HG02763 (cell line): ENCODE results near the gene KLF3.

Experiments
- ATAC-seq: cut with Tn5 transposase; IDR thresholded peaks from one replicate; pipeline ENCODE4 v1.9.1; 2021; ENCODE audit warnings: mild to moderate bottlenecking, moderate library complexity; ENCODE audit not compliant: unreplicated experiment

Gene KLF3

DNA sequence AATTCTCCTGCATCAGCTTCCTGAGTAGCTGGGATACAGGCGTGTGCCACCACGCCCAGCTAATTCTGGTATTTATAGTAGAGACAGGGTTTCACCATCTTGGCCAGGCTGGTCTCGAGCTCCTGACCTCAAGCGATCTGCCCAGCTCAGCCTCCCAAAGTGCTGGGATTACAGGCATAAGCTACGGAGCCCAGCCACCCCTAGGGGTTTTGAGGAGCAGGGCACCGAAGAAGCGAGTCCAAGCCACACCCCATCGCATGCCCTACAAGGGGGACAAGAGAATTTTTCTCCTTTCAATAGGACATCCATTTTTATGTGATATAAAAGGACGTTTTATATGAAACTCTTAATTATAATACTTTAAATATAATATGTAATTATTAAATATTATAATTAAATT lies 13.9 kb upstream of the KLF3 start:
- ATAC-seq: no peak

DNA sequence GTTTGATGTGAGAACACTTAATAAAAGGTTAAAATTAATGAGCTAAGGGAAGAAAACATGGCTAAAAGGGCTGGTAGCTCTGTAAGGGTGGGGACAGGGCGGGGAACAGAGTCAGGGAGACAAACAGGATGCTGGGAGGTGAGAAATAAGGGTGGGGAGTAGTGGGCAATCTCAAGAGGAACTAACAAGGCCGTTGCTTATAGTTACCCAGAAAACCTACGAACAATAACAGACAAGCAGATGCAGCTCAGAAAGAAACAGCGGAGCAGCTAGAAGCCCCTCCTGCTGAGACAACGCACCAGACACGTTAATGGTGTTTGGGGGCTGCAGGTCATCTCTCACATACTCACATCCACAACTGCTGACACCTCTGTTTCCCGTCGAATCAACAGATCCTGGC lies 9.7 kb upstream of the KLF3 start:
- ATAC-seq: no peak

DNA sequence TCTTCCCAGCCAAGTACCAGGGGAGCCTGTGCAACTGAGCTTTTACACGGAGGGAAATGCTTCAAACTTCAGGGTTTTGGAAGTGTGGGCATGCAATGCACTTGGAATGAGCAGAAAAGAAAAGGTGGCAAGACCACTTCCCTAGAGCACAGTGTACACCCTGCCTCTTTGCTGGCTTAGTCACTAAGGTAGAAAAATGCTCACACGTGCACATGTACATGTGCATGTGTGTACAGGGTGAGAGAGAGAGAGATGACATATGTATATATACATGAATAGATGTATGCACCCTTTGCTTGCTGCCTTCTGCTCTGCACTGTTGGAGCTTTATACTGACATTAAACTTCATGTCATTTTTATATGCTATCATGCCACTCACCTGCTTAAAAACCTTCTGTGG lies 7.9 kb upstream of the KLF3 start:
- ATAC-seq: no peak

DNA sequence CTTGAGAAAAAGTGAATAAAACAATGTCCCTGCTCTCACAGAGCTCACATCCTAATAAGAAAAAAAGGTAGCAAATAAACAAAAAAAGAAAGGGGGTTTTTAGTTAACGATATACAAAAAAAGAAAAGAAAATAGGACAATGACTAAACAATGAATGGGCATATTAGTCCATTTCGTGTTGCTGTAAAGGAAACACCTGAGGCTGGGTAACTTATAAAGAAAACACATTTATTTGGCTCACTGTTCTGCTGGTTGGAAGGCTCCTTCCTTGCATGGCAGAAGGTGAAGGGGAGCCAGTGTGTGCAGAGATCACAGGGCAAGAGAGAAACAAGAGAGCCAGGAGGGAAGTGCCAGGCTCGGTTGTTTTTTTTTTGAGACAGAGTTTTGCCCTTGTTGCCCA lies 4.7 kb upstream of the KLF3 start:
- no peak for ATAC-seq

DNA sequence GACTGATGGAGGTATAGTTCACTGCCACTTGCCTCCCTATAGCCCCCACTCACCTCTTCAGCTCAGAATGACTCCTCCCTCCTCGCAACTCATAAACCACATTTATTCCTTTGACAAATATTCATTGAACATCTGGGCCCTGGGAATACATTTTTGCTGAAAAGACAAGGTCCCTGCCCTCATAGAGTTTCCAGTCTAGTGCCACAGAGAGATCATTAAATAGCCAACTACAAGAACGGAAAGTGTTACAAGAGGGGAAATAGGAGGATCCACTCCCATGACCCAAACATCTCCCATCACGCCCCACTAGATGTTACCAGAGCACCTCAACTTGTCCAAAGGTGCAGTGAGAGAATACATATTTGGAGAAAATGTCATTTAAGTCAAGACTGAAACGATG lies 3.2 kb upstream of the KLF3 start:
- ATAC-seq: no peak

DNA sequence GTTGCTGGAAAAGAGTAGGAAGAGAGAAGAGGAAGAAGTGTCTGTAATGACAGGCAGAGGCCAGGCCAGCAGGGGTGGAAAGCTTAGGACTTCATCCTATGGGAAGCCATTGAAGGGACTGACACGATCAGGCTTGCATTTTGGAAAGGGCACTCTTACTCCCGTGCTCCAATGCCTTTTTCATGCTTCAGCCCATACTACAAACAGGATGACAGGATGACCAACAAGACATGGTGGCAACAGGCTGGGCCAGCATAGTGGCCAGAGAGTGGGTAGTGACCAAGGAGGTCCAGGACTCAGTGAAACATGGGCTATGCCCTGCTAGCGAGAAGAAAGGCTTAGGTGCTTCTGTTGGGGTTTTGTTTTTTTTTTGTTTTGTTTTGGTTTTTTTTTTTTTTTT lies 2.6 kb upstream of the KLF3 start:
- ATAC-seq: no peak

DNA sequence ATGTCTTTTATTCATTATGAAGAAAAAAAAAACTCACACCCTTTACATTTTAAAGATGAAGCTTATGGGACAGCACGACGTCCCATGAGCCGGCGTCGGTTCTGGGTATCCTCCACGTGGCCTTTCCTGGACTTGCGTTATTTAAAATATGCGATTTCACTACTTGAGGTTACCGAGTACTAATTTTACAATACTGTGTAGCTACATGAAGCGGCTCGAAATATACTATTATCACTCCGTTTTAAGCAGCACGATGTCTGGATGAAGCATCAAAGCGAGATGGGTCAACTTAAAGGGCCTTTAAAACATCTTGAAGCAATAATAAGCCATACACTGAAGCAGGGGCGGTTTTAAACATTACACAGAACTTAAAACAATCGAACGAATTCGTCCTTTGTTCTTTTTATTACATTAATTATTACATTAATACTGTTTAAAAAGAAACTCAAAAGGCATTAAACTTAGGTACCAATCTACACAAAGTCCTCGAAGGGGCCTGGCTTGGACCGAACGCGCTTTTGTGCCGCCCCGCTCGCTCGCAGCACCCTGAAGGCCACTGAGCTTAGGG lies 1.4 kb upstream of the KLF3 start:
- no peak for ATAC-seq

DNA sequence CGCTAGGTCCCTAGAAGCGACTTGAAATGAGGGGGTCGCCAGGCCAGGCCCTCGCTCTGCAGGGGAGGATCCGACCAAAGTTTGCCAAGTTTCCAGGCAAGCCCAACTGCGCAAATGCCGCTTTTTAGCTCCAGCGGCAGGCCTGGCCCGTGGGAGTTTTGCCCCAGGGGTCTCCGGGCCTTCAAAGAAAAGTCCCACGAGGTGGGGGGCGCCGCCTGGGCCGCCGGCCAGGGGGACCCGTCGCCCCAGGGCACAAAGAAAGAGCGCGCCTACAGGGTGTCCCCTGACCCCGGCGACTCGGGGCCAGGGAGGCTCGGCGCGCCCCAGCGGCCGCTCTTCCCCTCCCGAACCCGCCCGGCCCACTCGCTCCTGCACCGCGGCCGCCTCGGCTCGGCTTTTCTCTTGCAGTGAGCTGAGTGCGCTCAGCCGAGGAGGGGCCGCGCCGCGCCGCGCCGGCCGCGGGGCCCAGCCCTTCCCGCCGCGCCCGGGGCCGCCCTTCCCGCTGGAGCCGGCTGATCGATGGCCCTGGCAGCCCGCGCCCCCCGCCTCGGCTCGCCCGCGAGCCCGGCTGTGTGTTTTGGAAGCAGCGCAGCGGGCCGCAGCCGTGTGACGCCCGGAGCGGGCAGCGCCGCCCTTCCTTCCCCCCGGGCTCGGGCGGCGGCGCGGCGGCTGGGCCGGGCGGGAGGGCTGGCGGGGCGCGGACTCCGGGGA lies 754 bp upstream of the KLF3 start:
- peak; percentile 49 for ATAC-seq

DNA sequence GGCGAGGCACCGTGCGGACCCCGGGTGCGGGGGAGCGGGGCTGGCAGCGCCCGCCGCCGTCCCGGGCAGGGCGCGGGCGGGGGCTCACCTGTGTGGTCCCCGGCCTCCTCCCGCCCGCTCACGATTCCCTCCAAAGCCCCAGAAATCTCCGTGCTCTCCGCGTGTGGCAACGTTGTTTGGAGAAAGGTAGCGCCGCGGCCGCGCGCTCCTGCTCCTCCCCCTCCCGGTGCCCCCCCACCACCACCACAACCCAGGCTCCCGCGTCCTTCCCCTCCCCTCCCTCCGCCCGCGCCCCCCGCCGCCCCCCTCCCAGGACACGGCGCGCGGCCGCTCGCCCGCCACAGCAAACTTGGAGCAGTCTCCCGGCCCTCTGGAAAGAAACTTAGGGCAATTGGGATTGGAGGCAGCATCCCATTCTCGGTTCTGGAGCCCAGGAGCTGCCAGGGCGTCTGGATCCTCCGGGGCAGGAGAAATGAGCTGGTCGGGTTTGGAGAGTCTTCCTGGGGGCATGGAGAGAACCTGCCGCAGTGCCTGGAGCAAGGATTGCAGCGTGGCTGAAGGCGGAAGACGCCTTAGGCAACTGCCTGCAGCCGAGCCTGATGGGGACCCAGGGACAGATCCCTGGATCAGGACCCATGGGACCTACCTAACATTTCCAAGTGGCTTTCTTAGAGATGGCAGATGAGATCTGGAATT lies 855 bp downstream of the KLF3 start:
- no peak for ATAC-seq

DNA sequence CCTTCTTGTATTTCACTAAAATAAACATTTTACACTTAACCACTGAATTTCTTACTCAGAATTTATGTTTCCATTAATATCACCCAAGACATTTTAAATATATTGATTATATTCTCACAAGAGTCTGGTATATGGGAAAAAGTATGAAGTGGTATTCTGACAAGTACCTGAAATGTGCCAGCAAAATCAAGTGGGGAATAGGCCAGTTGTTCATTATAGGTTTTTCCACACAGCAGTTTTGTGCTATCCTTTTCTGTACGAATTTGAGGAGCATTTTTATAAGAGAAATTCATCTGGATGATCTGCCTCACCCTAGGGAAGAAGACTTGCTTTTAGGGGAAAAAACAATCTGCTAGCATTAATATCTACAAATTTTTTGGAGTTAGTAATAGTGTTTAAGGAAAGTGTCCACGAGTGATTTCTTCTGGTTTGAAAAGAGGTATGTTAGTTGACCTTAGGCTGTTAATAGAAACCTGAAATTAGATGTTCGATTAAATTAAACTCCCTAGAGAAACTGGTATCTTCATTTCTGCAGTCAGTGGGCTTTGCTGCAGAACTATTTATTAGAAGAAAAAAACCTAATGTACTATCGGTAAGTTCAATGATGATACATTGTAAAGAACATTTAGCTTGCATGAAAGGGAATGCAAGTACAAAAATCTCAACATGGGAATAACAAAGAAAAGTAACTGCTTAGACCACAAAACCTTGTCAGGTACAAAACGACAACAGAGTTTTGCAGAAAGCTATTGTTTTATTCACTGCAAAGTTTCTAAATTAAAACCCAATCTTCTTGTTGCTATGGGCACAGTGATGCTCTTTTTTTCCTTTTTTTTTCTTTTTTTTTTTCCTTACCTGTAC lies 1.8 kb downstream of the KLF3 start:
- no peak for ATAC-seq

DNA sequence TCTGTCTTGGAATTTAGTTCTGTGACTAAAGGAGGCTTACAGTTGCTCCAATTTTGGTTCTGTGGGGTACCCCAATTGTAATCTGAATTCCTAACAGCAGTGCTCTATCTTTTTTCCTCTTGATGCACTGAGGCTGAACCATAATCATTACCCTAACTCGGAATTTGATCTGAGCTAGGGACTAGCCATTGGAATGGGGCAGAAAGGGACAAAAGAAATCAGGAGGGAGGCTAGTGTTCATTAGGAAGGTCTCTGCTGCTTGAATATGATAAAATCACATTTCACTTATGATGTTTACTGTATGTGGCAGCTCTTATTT lies 2.7 kb downstream of the KLF3 start:
- ATAC-seq: no peak

DNA sequence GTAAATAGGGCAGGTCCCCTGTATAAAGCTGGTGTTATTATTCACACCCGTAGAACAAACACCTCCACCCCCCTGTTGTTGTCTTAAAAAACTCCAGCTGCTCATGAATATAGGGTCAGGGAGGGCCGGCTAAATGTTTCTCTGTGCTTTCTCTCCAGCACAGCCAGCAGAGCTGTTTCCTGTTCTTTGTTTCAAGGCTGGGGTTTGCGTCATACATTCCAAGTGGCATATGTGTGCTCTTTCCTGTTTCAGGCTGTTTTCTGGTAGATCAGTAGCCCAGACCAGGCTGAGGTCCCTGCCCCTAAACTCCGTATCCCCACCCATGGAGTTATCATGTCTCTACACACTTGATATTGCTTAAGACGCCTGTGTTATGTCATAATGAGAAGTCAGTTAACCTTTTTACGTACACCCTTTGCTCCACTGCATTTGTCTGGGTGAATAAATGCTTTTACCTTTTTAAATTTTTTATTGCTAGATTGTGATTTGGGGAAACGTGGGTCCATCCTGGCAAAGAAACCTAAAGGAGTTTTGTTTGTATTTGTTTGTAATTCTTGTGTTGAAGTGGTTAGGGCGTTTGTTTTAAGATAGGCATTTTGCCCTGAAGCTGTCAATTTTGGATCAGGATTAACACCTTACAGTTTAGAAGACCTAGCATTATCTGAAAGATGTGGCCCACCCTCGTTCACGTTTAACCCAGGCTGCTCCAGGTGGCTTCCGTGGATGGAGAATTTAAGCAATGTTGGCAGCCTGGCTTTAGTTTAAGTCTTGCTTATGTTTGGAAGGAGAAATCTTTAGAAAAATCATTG lies 3.3 kb downstream of the KLF3 start:
- ATAC-seq: no peak

DNA sequence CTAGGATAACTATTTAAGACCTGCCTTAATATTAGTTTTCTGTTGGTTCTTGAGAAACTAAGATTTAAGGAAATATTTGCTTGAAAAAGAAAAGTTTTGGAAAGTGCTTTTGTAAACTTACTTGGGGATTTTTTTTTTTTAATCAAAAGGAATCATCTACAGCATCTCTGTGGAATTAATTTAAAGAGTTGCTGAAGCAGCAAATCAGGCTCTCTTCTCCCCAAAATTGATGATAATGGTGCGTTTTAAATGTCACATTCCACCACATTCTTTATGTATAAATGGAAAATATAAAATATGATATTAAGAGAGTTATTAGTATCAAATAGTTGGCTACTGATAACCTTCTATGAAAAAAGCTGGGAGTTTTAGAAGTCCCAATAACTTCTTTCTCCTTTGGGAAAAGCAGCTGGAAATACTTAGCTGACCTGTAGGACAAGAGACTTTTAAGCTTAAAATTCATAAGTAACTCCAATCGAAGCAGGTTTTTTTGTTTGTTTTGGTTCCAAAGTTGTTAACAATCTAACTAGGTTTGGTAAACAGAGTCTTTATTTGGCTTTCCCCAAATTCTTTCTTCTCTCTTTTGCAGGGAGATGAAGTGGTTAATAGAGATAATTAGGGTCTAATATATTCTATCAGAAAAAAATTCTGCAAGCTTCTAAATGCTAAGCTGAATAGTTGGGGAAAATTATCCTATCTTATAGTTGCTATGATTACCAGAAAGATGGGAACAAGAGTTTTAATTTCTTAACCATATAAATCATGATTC lies 4.4 kb downstream of the KLF3 start:
- ATAC-seq: no peak

DNA sequence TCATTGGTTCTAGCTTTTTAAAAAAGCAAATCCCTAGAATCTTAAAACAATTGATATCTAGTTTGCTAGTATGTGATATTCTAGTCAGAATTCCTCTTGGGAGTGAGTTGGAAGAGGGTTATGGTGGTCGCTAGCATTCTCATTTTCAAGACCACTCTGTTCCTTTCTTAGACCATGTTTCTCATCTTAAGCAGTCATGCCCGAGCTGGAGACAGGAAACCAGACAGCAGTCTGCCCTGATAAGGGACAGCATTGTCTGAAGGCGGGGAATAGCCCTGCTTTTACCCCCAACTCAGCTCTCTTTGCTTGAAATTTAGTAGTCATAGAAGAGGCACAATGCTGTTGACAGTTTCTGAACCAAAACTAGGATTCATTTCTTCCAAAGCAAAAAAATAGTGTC lies 5.2 kb downstream of the KLF3 start:
- no peak for ATAC-seq

DNA sequence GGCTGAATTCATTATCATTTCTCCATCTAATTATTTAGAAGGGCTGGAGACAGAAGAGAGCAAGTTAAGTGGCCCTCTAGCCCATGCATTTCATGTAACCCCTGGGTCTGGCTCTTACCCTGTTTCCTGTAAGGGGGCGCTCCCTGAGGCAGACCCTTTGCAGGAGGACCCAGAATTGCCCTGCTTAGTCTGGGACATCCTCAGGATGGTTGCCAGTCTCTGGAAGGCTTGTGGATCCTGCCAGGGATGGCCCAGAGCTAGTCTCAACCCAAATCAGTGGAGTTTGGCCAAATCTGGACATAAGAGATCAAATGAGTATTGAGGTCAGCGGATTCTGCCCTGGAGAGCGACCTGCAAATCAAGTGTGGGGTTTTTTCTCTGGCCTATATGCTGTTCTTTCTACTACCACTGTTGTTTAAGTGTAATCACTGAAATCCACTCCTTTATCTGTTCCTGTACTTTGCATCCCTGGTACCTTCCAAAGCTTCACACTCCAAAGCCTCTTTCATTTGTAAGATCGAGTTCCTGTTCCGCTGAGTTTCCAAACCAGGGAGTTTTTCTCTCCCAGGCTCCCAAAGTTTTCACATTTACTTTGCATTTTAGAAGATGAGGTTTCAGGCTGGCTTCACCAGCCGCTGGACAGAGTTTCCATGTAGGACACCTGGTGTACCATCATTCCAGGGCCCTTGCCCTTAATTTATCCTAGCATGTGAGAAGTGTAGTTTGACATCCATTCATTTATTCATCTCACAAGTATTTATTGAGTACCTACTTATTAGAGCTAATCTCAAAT lies 6.3 kb downstream of the KLF3 start:
- ATAC-seq: no peak

DNA sequence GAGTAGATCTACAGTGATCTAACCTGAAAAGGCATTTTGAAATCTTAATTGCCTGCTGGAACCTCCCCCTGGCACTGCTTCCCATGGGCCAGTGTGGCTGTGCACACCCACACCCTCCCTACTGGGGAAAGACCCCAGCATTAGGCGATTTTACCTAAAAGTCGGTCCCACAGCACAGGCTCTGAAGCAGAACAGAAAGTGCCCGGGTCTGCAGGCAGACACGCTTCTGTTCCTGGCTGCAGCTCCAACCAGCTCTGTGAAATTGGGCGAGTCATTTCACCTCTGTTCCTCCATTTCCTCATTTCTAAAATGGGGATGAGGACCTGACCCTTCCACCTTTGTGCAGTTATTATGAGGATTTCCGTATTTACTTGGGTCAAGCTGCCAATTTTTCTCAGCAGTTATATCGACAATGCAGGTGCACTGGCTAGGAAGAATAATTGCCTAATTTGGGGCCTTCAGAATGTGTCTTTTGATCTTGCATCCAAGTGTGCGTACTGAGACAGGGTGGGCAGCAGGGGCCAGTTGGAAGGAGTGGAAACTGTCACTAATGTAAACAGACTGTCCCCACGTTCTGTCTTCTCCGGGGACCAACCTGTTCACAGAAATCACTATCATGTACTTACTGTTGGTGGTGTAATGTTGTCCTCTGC lies 7.1 kb downstream of the KLF3 start:
- no peak for ATAC-seq

DNA sequence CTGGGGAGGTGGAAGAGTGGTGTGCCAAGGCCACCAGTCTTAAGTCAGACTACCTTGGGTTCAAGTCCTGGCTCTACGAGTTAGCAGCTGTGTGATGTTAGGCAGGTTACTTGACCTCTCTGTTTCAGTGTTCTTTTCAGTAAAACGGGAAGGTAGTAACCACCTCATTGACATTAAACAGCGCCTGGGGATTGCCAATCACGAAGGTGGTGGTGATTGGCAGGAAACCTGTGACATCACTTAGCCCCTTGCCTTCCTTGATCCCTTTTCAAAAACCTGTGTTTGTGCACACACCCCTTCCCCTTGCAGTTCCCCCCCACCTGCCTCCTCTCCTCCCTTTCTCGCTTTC lies 7.6 kb downstream of the KLF3 start:
- no peak for ATAC-seq

DNA sequence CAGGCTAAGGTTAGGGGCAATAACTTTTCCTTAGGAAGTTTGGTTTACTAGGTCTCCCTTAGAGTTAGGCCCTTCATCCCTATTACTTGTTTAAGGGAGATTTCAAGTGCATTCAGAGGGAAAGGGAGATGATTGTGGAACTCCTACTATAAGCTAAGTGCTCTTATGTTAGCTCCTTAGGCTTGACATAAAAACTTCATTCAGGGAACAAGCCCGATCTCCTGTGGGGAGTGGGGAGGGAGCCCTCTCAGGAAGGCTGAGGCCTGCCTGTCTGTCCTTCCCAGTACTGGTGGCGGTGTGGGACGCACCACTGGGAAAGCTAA lies 8.0 kb downstream of the KLF3 start:
- no peak for ATAC-seq
